ENCODE results near the gene NHS. TPM values are rescaled to one million over a fixed set of nuclear protein-coding genes. Genes with fewer than 3 reads are reported as not detected.

NHS gene
- total and polyA plus RNA-seq, 2 of the 13 experiments (the other 11 are each of a cell fraction or from before 2014, with no cell fraction given): 0.02 TPM; not detected in 1

- ChIA-PET CTCF (ENCODE audit: low intra/inter-chr PET ratio, low total read pairs) (no interaction called here), POLR2A (no interaction called here)
- Histone ChIP-seq H3K4me3 (replicated peaks in 1 of 3; ENCODE audit: insufficient read depth in 1 of 3, low read depth in 2 of 3, low read length in 3 of 3) (no peak overlapping the region), H3K9ac (ENCODE audit: insufficient read depth, low read depth, low read length) (no peak overlapping the region), H3K27me3 (ENCODE audit: control insufficient read depth in 1 of 2, insufficient read depth in 2 of 2, low read length in 2 of 2) (no peaks in the 10 kb centered on the region), H3K79me2 (ENCODE audit: insufficient read depth, low read length) (no peaks in the 10 kb centered on the region), H3K4me2 (ENCODE audit: low read depth, low read length) (no peak overlapping the region), H3K36me3 (replicated peaks in 1 of 2; ENCODE audit: control insufficient read depth in 1 of 2, insufficient read depth in 2 of 2, low read length in 2 of 2) (no peaks in the 10 kb centered on the region), H3K27ac (ENCODE audit: extremely low read length, insufficient read depth, low read length) (no peak overlapping the region), H3K4me1 (ENCODE audit: insufficient read depth, low read length) (no peaks in the 10 kb centered on the region), H4K20me1 (ENCODE audit: insufficient read depth, low read length) (no peaks in the 10 kb centered on the region), H3K9me3 (ENCODE audit: low read length) (no peaks in the 10 kb centered on the region), H2AFZ (ENCODE audit: low read length) (no peak overlapping the region)
- FAIRE-seq: no peak
- no TSS peak for BruUV-seq (replicated peaks)
- no peak for DNase-seq (ENCODE audit: low spot score)
- in situ Hi-C loops (cut with HindIII; ENCODE audit: extremely low pct_ligation_motif_present, low pct_unique_long_range_greater_than_20kb): no loop called here
- ATAC-seq: no peak
- no peak for TF ChIP-seq EZH2 (conservative IDR thresholded peaks at IDR 0.05; ENCODE audit: low read depth, low read length)
- TF ChIP-seq TAF15 (IDR thresholded peaks at IDR 0.05; ENCODE audit: low read depth, low read length, poor library complexity, severe bottlenecking): no peak
- TF ChIP-seq AFF4 (CRISPR knock-in tag; IDR thresholded peaks at IDR 0.05): no peak
- TF ChIP-seq PAF1 (CRISPR knock-in tag; IDR thresholded peaks at IDR 0.05): no peak
- no peak for TF ChIP-seq FOXP4 (CRISPR knock-in tag; IDR thresholded peaks at IDR 0.05)
- no peak for TF ChIP-seq ZNF614 (CRISPR knock-in tag; IDR thresholded peaks at IDR 0.05; ENCODE audit: borderline replicate concordance)
- intact Hi-C loops (cut with micrococcal nuclease; ENCODE audit: unreplicated experiment): no loop called here
- 57% methylated on average over 2 of the region's 2 CpGs for WGBS (ENCODE audit: low lambda C conversion rate)
These were observed 383.4 kb downstream of the NHS start for GRCh38 chrX:17758382-17758781.
